Measurements from ENCODE around the gene SLC2A13. TPM values are rescaled to one million over a fixed set of nuclear protein-coding genes. Genes with fewer than 3 reads are reported as not detected.
"Not testable (repeated sequence)": the region's sequence is repeated elsewhere in the genome, so short reads cannot be mapped to it uniquely, and the experiment has no call there.

Gene SLC2A13
- total and polyA plus RNA-seq, 10 of the 15 experiments (the other 5 are each of a cell fraction or from before 2014, with no cell fraction given): 0.05 to 3.7 (median 0.25) TPM

GRCh38 chr12:39788239-39788638 is 317.6 kb downstream of the SLC2A13 start:
- ChIA-PET CTCF (no interaction called here), RAD21 (ENCODE audit: unreplicated experiment) (no interaction called here), SMC1A (ENCODE audit: uncharacterized antibody, unreplicated experiment) (no interaction called here), POLR2A (no interaction called here)
- FAIRE-seq (no peak), ATAC-seq (no peak), DNase-seq (ENCODE audit: low read depth, low spot score) (no peak)
- in situ Hi-C loops (cut with MboI): no loop called here
- Histone ChIP-seq H2AFZ (ENCODE audit: control insufficient read depth, low read depth, low read length) (no peak overlapping the region), H3K9me3 (replicated peaks; ENCODE audit: control insufficient read depth, insufficient read depth, low read length) (no peaks in the 10 kb centered on the region), H3K4me3 (no peak overlapping the region), H3K36me3 (ENCODE audit: control insufficient read depth in 2 of 2, insufficient read depth in 2 of 2, low read length in 1 of 2) (no peaks in the 10 kb centered on the region), H3K27me3 (replicated peaks in 1 of 2; ENCODE audit: control insufficient read depth in 2 of 2, insufficient read depth in 2 of 2, low read length in 1 of 2) (no peaks in the 10 kb centered on the region), H4K20me1 (ENCODE audit: control insufficient read depth, insufficient read depth) (no peaks in the 10 kb centered on the region), H3K9ac (ENCODE audit: control insufficient read depth, insufficient read depth, low read length) (no peak overlapping the region), H3K4me1 (ENCODE audit: control insufficient read depth, insufficient read depth, low read length) (no peaks in the 10 kb centered on the region), H3K27ac (ENCODE audit: control insufficient read depth, insufficient read depth) (no peak overlapping the region), H3K4me2 (ENCODE audit: control insufficient read depth, insufficient read depth) (no peak overlapping the region), H3K79me2 (ENCODE audit: control insufficient read depth, insufficient read depth, low read length) (no peaks in the 10 kb centered on the region)
- no TSS peak for BruUV-seq (replicated peaks)
- WGBS (ENCODE audit: insufficient coverage, insufficient replicate concordance, low lambda C conversion rate, missing lambda C conversion rate): 88% methylated on average over 2 of the region's 2 CpGs
- intact Hi-C loops (cut with micrococcal nuclease; ENCODE audit: unreplicated experiment): loop anchor here (5.0 kb wide), 1 partner anchor 49 kb away; no protein-coding TSS in a partner anchor
- TF ChIP-seq LARP7 (IDR thresholded peaks at IDR 0.05): no peak
- TF ChIP-seq GATAD2B (conservative IDR thresholded peaks at IDR 0.05; ENCODE audit: low read depth): no peak
- TF ChIP-seq NFYB (IDR thresholded peaks at IDR 0.05; ENCODE audit: insufficient read depth, low read depth, low read length): no peak
- TF ChIP-seq NR2C1 (IDR thresholded peaks at IDR 0.05): no peak
- no peak for TF ChIP-seq CTCF (IDR thresholded peaks at IDR 0.05 in 2 of 3, conservative IDR thresholded peaks at IDR 0.05 in 1 of 3; ENCODE audit: control insufficient read depth in 2 of 3, extremely low read depth in 1 of 3, insufficient read depth in 1 of 3, low read depth in 3 of 3, low read length in 3 of 3)
- no peak for TF ChIP-seq PBX3 (IDR thresholded peaks at IDR 0.05; ENCODE audit: insufficient replicate concordance, low read depth, low read length)
- no peak for TF ChIP-seq BACH1 (IDR thresholded peaks at IDR 0.05; ENCODE audit: borderline replicate concordance)
- TF ChIP-seq HCFC1 (IDR thresholded peaks at IDR 0.05; ENCODE audit: low read length): no peak
- TF ChIP-seq STAT1 (conservative IDR thresholded peaks at IDR 0.05): no peak
- no peak for TF ChIP-seq TCF12 (IDR thresholded peaks at IDR 0.05; ENCODE audit: low read depth, low read length)
- TF ChIP-seq TCF3 (IDR thresholded peaks at IDR 0.05; ENCODE audit: borderline replicate concordance, insufficient read depth, low read depth, low read length): no peak
- TF ChIP-seq JUNB (IDR thresholded peaks at IDR 0.05): no peak

GRCh38 chr12:39785814-39786213 is 320.1 kb downstream of the SLC2A13 start:
- H2AFZ ChIP-seq (ENCODE audit: control insufficient read depth, low read depth, low read length); H3K79me2 ChIP-seq (ENCODE audit: control insufficient read depth, insufficient read depth, low read length); H3K4me3 ChIP-seq; H3K9ac ChIP-seq (ENCODE audit: control insufficient read depth, insufficient read depth, low read length); SMC1A ChIA-PET (ENCODE audit: uncharacterized antibody, unreplicated experiment); ATAC-seq; H3K9me3 ChIP-seq (replicated peaks; ENCODE audit: control insufficient read depth, insufficient read depth, low read length); BruUV-seq (replicated peaks); H3K4me1 ChIP-seq (ENCODE audit: control insufficient read depth, insufficient read depth, low read length); H3K27me3 ChIP-seq (replicated peaks in 1 of 2; ENCODE audit: control insufficient read depth in 2 of 2, insufficient read depth in 2 of 2, low read length in 1 of 2); H3K27ac ChIP-seq (ENCODE audit: control insufficient read depth, insufficient read depth); CTCF ChIA-PET; RAD21 ChIA-PET (ENCODE audit: unreplicated experiment); DNase-seq (ENCODE audit: low read depth, low spot score); H4K20me1 ChIP-seq (ENCODE audit: control insufficient read depth, insufficient read depth); H3K36me3 ChIP-seq (ENCODE audit: control insufficient read depth in 2 of 2, insufficient read depth in 2 of 2, low read length in 1 of 2); H3K4me2 ChIP-seq (ENCODE audit: control insufficient read depth, insufficient read depth); FAIRE-seq; POLR2A ChIA-PET; in situ Hi-C loops (cut with MboI): not testable (repeated sequence)
- WGBS (ENCODE audit: insufficient coverage, insufficient replicate concordance, low lambda C conversion rate, missing lambda C conversion rate): 10% methylated on average over 2 of the region's 2 CpGs
- intact Hi-C loops (cut with micrococcal nuclease; ENCODE audit: unreplicated experiment): loop anchor here (5.0 kb wide), 1 partner anchor 51 kb away; no protein-coding TSS in a partner anchor

Data from GM12878 (cell line).